Measurements from ENCODE around the gene EVA1C.
A peak's percentile ranks its signal among the peaks of the same experiment; 100 is the strongest.
"Not testable (repeated sequence)": the region's sequence is repeated elsewhere in the genome, so short reads cannot be mapped to it uniquely, and the experiment has no call there.

The EVA1C gene

GRCh38 chr21:32521736-32522355 lies 109.3 kb downstream of the EVA1C start:
- DNase-seq (ENCODE audit: low read depth in 2 of 2, low spot score in 1 of 2) = no peak

GRCh38 chr21:32523463-32523862 lies 111.0 kb downstream of the EVA1C start:
- no peak for DNase-seq (ENCODE audit: low read depth in 2 of 2, low spot score in 1 of 2)

GRCh38 chr21:32523988-32524719 lies 111.6 kb downstream of the EVA1C start:
- DNase-seq (ENCODE audit: low read depth in 2 of 2, low spot score in 1 of 2) = no peak

- no peak for DNase-seq (ENCODE audit: low read depth in 2 of 2, low spot score in 1 of 2)
Measured at GRCh38 chr21:32525282-32525681, 112.8 kb downstream of the EVA1C start.

GRCh38 chr21:32529679-32530078 lies 117.2 kb downstream of the EVA1C start:
- DNase-seq (ENCODE audit: low read depth in 2 of 2, low spot score in 1 of 2) = no peak

GRCh38 chr21:32530809-32531208 lies 118.3 kb downstream of the EVA1C start:
- DNase-seq (ENCODE audit: low read depth in 2 of 2, low spot score in 1 of 2) = not testable (repeated sequence)

- DNase-seq (ENCODE audit: low read depth in 2 of 2, low spot score in 1 of 2) = not testable (repeated sequence)
Measured at GRCh38 chr21:32531561-32531960, 119.1 kb downstream of the EVA1C start.

- no peak for DNase-seq (ENCODE audit: low read depth in 2 of 2, low spot score in 1 of 2)
Measured at GRCh38 chr21:32532636-32533035, 120.1 kb downstream of the EVA1C start.

GRCh38 chr21:32533053-32533452 lies 120.5 kb downstream of the EVA1C start:
- DNase-seq (ENCODE audit: low read depth in 2 of 2, low spot score in 1 of 2) = no peak

- no peak for DNase-seq (ENCODE audit: low read depth in 2 of 2, low spot score in 1 of 2)
Measured at GRCh38 chr21:32533611-32534010, 121.1 kb downstream of the EVA1C start.

- DNase-seq (ENCODE audit: low read depth in 2 of 2, low spot score in 1 of 2) = no peak
Measured at GRCh38 chr21:32534113-32534512, 121.6 kb downstream of the EVA1C start.

GRCh38 chr21:32535612-32536011 lies 123.1 kb downstream of the EVA1C start:
- no peak for DNase-seq (ENCODE audit: low read depth in 2 of 2, low spot score in 1 of 2)

GRCh38 chr21:32537569-32537881 lies 125.0 kb downstream of the EVA1C start:
- no peak for DNase-seq (ENCODE audit: low read depth in 2 of 2, low spot score in 1 of 2)

GRCh38 chr21:32538147-32538792 lies 125.8 kb downstream of the EVA1C start:
- DNase-seq (ENCODE audit: low read depth in 2 of 2, low spot score in 1 of 2) = peak; percentile 13 to 35

- DNase-seq (ENCODE audit: low read depth in 2 of 2, low spot score in 1 of 2) = no peak
Measured at GRCh38 chr21:32539378-32539777, 126.9 kb downstream of the EVA1C start.

GRCh38 chr21:32543056-32543455 lies 130.6 kb downstream of the EVA1C start:
- not testable (repeated sequence) for DNase-seq (ENCODE audit: low read depth in 2 of 2, low spot score in 1 of 2)

- DNase-seq (ENCODE audit: low read depth in 2 of 2, low spot score in 1 of 2) = no peak
Measured at GRCh38 chr21:32543975-32544374, 131.5 kb downstream of the EVA1C start.

GRCh38 chr21:32544697-32545096 lies 132.2 kb downstream of the EVA1C start:
- DNase-seq (ENCODE audit: low read depth in 2 of 2, low spot score in 1 of 2) = no peak

- DNase-seq (ENCODE audit: low read depth in 2 of 2, low spot score in 1 of 2) = no peak
Measured at GRCh38 chr21:32545948-32546441, 133.5 kb downstream of the EVA1C start.

GRCh38 chr21:32547018-32547417 lies 134.5 kb downstream of the EVA1C start:
- DNase-seq (ENCODE audit: low read depth in 2 of 2, low spot score in 1 of 2) = no peak

GRCh38 chr21:32548978-32549377 lies 136.5 kb downstream of the EVA1C start:
- DNase-seq (ENCODE audit: low read depth in 2 of 2, low spot score in 1 of 2) = no peak

- no peak for DNase-seq (ENCODE audit: low read depth in 2 of 2, low spot score in 1 of 2)
Measured at GRCh38 chr21:32549440-32549839, 136.9 kb downstream of the EVA1C start.
